Erythroblast (primary cell): ENCODE data around the gene OR2V2.

Source experiments
- DNase-seq, 2 experiments: peaks; one replicate each; lab custom pipeline; 2025; lab: John Stamatoyannopoulos, UW
- GATA1 ChIP-seq: IDR thresholded peaks from 2 replicates; pipeline ENCODE4 v1.6.1; 2011; ENCODE audit warnings: low read depth, mild to moderate bottlenecking, control low read depth, low read length, moderate library complexity
- POLR2A ChIP-seq: IDR thresholded peaks from 2 replicates; pipeline ENCODE4 v1.6.1; 2011; ENCODE audit warnings: mild to moderate bottlenecking, low read length

Gene OR2V2

DNA sequence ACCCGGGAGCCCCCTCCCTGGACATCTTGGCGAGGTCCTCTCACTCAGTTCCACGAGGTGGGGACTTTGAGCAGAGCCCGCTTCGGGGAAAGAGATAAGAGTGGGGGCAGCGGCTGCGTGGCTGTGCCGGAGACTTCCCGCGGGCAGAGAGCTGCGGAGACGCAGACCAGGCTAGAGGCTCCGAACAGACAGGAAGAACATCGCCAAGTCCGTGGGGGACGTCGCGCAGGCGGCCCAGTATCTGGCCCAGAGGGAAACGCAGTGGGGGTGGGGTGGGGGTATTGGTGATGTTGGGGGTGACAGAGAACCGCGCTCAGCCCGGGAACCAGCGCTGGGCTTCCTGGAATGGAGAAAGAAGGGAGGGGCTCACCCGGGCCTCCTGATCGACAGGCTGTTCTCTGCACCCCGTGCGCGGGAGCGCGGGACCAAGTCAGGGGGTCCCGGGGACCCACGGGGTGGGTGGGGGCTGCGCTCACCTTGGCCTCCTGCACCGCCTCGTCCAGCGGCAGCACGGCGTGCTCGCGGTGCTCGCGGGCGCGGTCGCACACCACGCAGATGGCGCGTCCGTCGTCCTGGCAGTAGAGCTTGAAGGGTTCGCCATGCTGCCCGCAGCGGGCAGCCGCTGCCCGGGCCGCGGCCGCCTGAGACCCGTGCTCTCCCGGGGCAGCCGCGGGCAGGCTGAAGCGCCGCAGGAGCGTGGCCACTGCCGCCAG, 56.9 kb downstream of the OR2V2 start:
- no peak for TF ChIP-seq POLR2A
- TF ChIP-seq GATA1 = no peak
- DNase-seq = no peak

DNA sequence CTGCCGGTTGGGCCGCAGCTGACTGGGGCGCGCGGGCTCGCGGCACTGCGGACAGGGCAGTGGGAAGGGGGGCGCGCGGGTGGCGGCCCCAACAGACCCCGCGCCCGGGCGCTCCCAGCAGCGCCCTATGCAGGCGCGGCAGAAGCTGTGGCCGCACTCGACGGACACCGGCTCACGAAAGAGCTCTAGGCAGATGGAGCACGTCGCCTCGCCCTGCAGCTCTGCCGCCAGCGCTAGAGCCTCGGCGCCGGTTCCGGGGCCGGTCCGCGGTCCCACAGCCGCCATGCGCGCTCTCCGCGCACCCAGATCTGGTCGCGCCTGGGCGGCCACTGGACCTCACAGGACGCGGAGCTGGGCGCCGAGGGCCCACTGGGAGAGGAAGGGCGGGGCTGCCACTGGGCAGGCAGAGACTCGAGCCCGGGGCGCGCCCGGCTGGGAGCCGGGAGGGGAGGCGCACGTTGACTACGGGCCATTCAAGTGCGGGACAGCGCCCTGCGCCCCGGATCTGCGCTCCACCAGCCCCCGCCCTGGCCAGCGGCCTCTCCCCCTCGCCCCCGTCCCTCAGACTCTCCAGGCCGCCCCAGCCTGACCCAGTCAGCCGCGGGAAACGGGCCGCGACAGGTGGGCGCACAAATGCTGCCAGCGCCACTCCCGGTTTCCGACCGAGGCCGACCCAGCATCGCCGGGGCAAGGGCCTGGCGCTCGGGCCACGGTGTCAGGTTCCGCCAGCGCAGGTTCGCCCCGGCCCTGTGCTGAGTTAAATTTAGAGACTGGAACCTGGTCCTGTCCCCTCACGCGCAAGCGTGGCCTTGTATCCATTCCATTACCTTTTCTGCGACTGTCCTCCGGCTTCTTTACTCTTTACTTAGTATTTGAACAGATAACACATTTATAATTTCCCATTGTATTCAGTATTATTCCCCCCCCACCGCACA, 57.7 kb downstream of the OR2V2 start, which contains the start of gene TRIM7:
Gene TRIM7, minus strand, starts transcription at position 371 of the 935 bp plus-strand sequence. Its CDS starts 86 bp downstream, at position 285.
- DNase-seq = no peak
- TF ChIP-seq GATA1 (no peak), POLR2A (no peak)

DNA sequence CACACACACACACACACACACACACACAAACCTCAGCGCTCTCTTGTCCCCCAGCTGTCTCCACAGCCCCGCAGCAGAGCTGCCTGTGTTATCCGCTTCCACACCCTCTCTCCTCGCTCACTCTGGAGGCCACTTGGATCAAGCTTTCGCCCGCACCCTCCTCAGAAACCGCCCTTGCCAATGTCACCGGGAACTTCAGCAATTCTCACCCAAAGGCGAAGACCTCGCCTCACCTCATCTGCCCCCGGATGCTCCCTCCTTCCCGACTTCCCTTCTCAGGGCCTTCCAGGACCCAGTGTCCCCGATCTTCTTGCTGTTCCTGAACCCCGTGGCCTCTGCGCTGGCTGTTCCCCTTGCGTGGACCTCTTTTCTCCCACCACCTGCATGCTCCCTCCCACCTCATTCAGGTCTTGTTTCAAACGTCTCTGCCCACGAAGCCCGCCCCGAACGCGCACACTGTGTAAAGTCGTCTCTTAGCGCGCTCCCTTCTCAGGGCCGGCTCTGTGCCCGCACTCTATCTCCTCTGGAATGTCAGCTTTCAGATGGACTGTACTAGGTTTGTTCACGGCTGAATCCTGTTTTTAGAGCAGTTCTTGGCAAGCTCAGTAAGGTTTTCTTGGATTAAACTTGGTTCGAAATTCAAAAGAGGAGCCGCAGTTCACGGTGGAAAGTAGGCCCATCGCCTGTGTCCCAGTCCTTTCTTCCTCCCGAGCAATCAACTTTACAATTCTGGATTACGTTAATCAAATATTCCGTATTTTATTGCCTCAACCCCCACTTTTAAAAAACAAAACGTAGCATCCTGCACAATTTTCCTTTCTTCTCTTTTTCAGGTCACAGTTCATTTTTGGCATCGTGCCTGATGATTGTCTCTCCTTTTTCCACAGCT, 58.6 kb downstream of the OR2V2 start:
- no peak for TF ChIP-seq POLR2A
- TF ChIP-seq GATA1 = no peak
- DNase-seq = no peak

DNA sequence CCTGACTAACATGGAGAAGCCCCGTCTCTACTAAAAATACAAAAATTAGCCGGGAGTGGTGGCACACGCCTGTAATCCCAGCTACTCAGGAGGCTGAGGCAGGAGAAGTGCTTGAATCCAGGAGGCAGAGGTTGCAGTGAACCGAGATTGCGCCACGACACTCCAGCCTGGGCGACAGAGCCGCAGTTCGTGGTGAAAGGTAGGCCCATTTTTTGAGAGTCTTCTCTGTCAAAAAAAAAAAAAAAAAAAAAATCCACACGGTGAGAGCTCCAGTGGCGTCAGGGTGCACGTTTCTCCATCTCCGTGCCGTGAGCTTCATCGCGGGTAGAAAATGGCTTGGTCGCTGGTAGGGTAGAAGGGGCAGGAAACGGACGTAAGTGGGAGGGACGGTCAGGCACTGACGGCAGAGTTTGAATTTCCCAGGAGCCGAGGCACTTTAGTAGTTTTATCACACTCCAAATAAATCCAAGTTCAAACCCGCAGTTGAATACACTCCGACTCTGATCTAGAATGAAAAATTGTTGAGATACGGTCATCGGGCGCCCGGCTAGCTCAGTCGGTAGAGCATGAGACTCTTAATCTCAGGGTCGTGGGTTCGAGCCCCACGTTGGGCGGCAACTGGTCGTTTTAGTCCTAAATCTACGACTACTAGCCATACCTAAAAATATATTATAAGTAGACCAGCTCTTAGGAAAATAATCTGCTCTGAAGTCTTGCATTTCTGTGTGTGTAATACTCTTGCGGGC, 60.0 kb downstream of the OR2V2 start:
- no peak for DNase-seq
- no peak for TF ChIP-seq GATA1
- no peak for TF ChIP-seq POLR2A

DNA sequence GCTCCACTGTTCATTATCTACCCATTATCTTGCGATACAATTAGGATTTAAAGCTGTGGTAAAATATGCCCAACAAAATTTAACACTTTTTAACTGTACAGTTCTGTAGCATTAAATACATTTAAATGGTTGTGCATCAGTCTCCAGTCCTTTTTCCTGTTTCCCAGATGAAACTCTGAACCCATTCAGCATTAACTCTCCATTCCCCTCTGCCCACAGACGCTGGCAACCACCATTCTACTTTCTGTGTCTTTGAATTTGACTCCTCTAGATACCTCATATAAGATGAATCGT, 60.5 kb downstream of the OR2V2 start:
- TF ChIP-seq POLR2A = no peak
- TF ChIP-seq GATA1 = no peak
- DNase-seq = no peak
